ENCODE data around the gene NCOA7.
A peak's percentile ranks its signal among the peaks of the same experiment; 100 is the strongest.

The NCOA7 gene

DNA sequence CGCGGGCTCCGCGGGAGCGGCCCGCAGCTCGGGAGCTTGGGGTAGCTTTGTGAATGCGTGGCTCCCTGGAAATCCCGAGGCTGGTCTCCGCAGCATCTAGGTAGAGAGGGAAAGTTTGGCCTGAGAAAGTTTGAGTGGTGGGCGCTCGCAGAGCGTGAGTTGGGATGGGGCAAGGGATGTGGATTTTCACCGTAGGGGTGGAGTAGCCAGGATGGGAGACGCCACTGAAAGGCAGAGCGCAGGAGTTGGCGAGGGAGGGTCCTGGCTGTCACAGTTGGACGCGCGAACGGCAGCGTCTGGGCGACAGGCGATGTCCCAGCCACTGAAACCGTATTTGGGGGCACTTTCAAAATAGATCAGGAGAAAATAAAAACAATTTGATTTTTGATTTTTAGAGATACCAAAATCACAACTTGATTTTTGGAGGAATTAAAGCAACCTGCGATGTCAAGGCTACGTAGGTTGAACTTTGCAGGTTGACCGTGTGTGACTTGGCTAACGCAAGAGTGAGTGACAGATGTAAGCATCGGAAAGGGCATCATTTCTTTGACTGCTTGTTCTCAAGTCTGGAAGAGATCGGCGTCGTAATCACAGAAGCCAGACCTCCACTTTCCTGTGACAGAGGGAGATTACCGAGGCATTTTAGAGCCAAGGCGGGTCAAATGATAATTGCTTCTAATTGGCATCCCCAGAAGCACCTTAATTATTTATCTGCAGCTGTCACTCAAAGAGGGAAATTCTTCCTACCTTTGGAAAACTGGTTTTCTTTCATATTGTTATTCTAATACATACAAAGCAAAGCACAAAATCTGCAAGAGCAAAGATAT, 40.7 kb upstream of the NCOA7 start:
- H3K4me3 ChIP-seq (ENCODE audit: low read depth, low read length), result peak overlapping the region; percentile 61
- TF ChIP-seq, protein P1, sequence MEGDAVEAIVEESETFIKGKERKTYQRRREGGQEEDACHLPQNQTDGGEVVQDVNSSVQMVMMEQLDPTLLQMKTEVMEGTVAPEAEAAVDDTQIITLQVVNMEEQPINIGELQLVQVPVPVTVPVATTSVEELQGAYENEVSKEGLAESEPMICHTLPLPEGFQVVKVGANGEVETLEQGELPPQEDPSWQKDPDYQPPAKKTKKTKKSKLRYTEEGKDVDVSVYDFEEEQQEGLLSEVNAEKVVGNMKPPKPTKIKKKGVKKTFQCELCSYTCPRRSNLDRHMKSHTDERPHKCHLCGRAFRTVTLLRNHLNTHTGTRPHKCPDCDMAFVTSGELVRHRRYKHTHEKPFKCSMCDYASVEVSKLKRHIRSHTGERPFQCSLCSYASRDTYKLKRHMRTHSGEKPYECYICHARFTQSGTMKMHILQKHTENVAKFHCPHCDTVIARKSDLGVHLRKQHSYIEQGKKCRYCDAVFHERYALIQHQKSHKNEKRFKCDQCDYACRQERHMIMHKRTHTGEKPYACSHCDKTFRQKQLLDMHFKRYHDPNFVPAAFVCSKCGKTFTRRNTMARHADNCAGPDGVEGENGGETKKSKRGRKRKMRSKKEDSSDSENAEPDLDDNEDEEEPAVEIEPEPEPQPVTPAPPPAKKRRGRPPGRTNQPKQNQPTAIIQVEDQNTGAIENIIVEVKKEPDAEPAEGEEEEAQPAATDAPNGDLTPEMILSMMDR (IDR thresholded peaks at IDR 0.05; ENCODE audit: borderline replicate concordance, insufficient read depth, low read depth, low read length), result no peak

GRCh38 chr6:125750692-125751333, 39.9 kb upstream of the NCOA7 start:
- TF ChIP-seq, protein P1 (IDR thresholded peaks at IDR 0.05; ENCODE audit: borderline replicate concordance, insufficient read depth, low read depth, low read length), result no peak
- no peak overlapping the region for H3K4me3 ChIP-seq (ENCODE audit: low read depth, low read length)

DNA sequence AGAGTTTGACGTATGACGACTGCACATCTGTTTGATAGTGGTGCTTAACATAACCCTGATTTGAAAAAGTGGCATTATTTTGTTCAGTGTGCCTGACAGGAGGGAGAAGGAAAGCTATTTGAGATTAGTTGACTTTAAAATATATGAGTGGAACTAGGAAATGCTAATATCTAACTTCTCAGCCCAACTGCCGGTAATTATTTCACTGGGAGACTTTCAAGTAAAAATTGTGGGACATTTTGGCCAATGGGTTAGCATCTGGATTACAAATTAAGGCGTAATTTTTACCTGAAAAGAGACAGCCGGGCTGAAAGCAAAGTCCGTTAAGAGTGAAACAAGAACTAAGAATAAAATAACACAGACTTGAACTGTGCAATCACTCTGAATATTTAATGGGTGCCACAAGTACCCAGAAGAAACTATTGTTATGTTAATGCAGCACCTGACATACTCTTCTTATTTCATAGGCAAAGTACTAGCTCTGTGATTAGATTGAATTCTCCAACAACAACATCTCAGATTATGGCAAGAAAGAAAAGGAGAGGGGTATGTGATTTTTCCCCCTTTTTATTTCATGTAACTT, 39.3 kb upstream of the NCOA7 start:
- TF ChIP-seq, protein P1 (IDR thresholded peaks at IDR 0.05; ENCODE audit: borderline replicate concordance, insufficient read depth, low read depth, low read length), result no peak
- no peak overlapping the region for H3K4me3 ChIP-seq (ENCODE audit: low read depth, low read length)

GRCh38 chr6:125752773-125753172, 38.0 kb upstream of the NCOA7 start:
- TF ChIP-seq, protein P1 (IDR thresholded peaks at IDR 0.05; ENCODE audit: borderline replicate concordance, insufficient read depth, low read depth, low read length), result no peak
- no peak overlapping the region for H3K4me3 ChIP-seq (ENCODE audit: low read depth, low read length)

DNA sequence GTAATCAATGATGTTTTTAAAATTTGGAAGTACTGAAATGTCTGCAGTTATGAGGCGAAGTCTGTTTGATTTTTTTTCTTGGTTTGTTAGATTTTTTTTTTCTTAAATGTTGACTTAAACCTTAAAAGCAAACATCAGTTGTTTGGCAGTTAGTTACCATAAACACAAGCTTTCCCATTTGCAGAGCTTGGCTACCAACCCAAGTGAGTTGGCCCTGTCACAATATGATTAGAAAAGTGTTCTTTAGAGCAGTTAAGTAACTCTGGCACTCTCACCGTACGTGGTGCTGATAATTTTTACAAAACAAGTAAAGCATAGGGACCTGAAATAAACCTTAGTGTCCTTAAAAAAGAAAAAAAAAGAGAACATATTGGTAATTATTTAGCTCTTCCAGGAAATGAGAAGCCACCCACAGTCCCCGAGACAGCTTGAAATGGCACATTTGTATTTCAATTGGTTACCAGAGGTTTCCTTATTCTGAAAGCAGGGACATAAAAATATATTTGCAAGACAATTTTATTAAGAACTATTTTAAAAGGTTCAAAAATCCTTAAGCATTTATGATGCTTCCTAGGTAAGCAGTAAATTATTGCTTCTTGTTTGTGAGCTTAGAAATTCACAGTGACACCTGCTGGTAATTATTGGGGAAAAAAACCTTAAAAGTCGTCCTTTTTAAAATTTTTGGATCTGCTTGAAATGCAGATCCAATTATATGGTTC, 37.4 kb upstream of the NCOA7 start:
- H3K4me3 ChIP-seq (ENCODE audit: low read depth, low read length), result no peak overlapping the region
- TF ChIP-seq, protein P1 (IDR thresholded peaks at IDR 0.05; ENCODE audit: borderline replicate concordance, insufficient read depth, low read depth, low read length), result no peak

GRCh38 chr6:125753937-125754259, 36.9 kb upstream of the NCOA7 start:
- TF ChIP-seq, protein P1 (IDR thresholded peaks at IDR 0.05; ENCODE audit: borderline replicate concordance, insufficient read depth, low read depth, low read length), result no peak
- H3K4me3 ChIP-seq (ENCODE audit: low read depth, low read length), result no peak overlapping the region
